B cell (primary cell): ENCODE measurements around the gene MAGI2. TPM values are rescaled to one million over a fixed set of nuclear protein-coding genes. Genes with fewer than 3 reads are reported as not detected.

Experiments
- ATAC-seq: fragments of 200-7000 bp; cut with Tn5 transposase; one replicate; pipeline ENCODE4 v1.10.0; 2021; ENCODE audit warnings: low read depth, mild to moderate bottlenecking, moderate number of reproducible peaks, moderate library complexity
- CTCF ChIA-PET: fragments of 350-600 bp; sonication (Branson Sonifier 250); formaldehyde crosslinking; loops from one replicate; lab custom pipeline; 2021; ENCODE audit warnings: antibody characterized with exemption, inconsistent platforms; lab: Charles Lee
- POLR2A ChIA-PET: fragments of 350-600 bp; sonication (Branson Sonifier 250); formaldehyde crosslinking; loops from one replicate; lab custom pipeline; 2021; ENCODE audit warnings: antibody characterized with exemption; lab: Charles Lee
- DNase-seq: peaks from one replicate; pipeline ENCODE4 v3.0.0; 2013
- H2AFZ ChIP-seq: 2 replicates; pipeline ENCODE4 v1.6.1; 2012; ENCODE audit warnings: mild to moderate bottlenecking, low read depth, low read length; ENCODE audit not compliant: insufficient read depth, poor library complexity, severe bottlenecking
- H3K27ac ChIP-seq, 2 donors: 1 replicate in 1 of 2; 2 replicates in 1 of 2; pipeline ENCODE4 v1.5.1; 2012 to 2013; ENCODE audit warnings: low read length in 2 of 2, mild to moderate bottlenecking in 2 of 2, moderate library complexity in 1 of 2
- H3K27me3 ChIP-seq, 4 experiments: fragments of 200-600 bp in 1 of 4; sonication (generic) in 1 of 4; replicated peaks in 1 of 4; 1 replicate in 2 of 4; 2 replicates in 2 of 4; pipeline versions ENCODE4 v1.6.1 to v1.7.0; 2013 to 2016; ENCODE audit warnings: low read length in 3 of 4, mild to moderate bottlenecking in 2 of 4, mixed read lengths in 1 of 4, moderate library complexity in 1 of 4; ENCODE audit not compliant: insufficient read depth in 4 of 4, control insufficient read depth in 3 of 4; ENCODE audit errors: control extremely low read depth in 1 of 4
- H3K36me3 ChIP-seq, 2 experiments: replicated peaks in 1 of 2; 1 replicate in 1 of 2; 2 replicates in 1 of 2; pipeline versions ENCODE4 v1.6.1 to v1.7.1; 2013; ENCODE audit warnings: low read length in 1 of 2; ENCODE audit not compliant: insufficient read depth in 2 of 2, control insufficient read depth in 1 of 2; ENCODE audit errors: control extremely low read depth in 1 of 2, extremely low read depth in 1 of 2
- H3K4me1 ChIP-seq, 2 donors: fragments of 200-600 bp in 1 of 2; sonication (generic) in 1 of 2; 1 replicate in 1 of 2; 2 replicates in 1 of 2; pipeline versions ENCODE4 v1.5.1 to v1.6.1; 2013 to 2017; ENCODE audit warnings: low read length in 2 of 2; ENCODE audit not compliant: control insufficient read depth in 2 of 2, insufficient read depth in 2 of 2
- H3K4me2 ChIP-seq: replicated peaks from 2 replicates; pipeline ENCODE3; 2012; ENCODE audit warnings: mild to moderate bottlenecking, low read depth, low read length; ENCODE audit not compliant: poor library complexity, severe bottlenecking
- H3K4me3 ChIP-seq, 5 experiments: fragments of 200-600 bp in 1 of 5; sonication (generic) in 1 of 5; 1 replicate in 3 of 5; 2 replicates in 2 of 5; pipeline versions ENCODE4 v1.5.1 to v1.7.0; 2011 to 2016; ENCODE audit warnings: low read length in 4 of 5, mild to moderate bottlenecking in 4 of 5, low read depth in 2 of 5, control low read depth in 1 of 5, moderate library complexity in 1 of 5; ENCODE audit not compliant: insufficient read depth in 1 of 5; ENCODE audit errors: control extremely low read depth in 1 of 5, extremely low read depth in 1 of 5
- H3K79me2 ChIP-seq: fragments of 200-600 bp; sonication (generic); one replicate; pipeline ENCODE4 v1.6.0; 2016; ENCODE audit warnings: low read length; ENCODE audit not compliant: control insufficient read depth, insufficient read depth
- H3K9ac ChIP-seq: fragments of 200-600 bp; sonication (generic); 2 replicates; pipeline ENCODE4 v1.6.1; 2017; ENCODE audit warnings: mild to moderate bottlenecking, low read length, moderate library complexity
- H3K9me3 ChIP-seq, 3 donors: one replicate each; pipeline versions ENCODE4 v1.6.1 to v1.7.1; 2013; ENCODE audit warnings: low read length in 2 of 3; ENCODE audit not compliant: control insufficient read depth in 2 of 3, insufficient read depth in 1 of 3; ENCODE audit errors: control extremely low read depth in 1 of 3
- H4K20me1 ChIP-seq: 2 replicates; pipeline ENCODE4 v1.6.0; 2012; ENCODE audit warnings: mild to moderate bottlenecking, low read length; ENCODE audit not compliant: insufficient read depth, control insufficient read depth, poor library complexity, severe bottlenecking
- H3K27ac Mint-ChIP-seq: one replicate; pipeline ENCODE4 v1.8.0; 2021; ENCODE audit warnings: mixed read lengths
- H3K27me3 Mint-ChIP-seq: one replicate; pipeline ENCODE4 v1.8.0; 2021; ENCODE audit warnings: mixed read lengths
- H3K4me1 Mint-ChIP-seq: one replicate; pipeline ENCODE4 v1.8.0; 2021; ENCODE audit warnings: mixed read lengths
- H3K4me3 Mint-ChIP-seq: one replicate; pipeline ENCODE4 v1.8.0; 2021; ENCODE audit warnings: mixed read lengths
- H3K9me3 Mint-ChIP-seq: one replicate; pipeline ENCODE4 v1.8.0; 2022; ENCODE audit warnings: mixed read lengths; ENCODE audit not compliant: insufficient read depth
- EZH2 ChIP-seq: IDR thresholded peaks from 2 replicates; pipeline ENCODE4 v1.6.1; 2012; ENCODE audit warnings: borderline replicate concordance, low read depth, mild to moderate bottlenecking, moderate library complexity, low read length; ENCODE audit not compliant: insufficient read depth, poor library complexity, severe bottlenecking
- WGBS: methylation state at CpG from one replicate; pipeline ENCODE4 v1.1.5; 2013; ENCODE audit warnings: missing lambda C conversion rate; ENCODE audit not compliant: insufficient coverage; 5-methylcytosine and 5-hydroxymethylcytosine counted together
- intact Hi-C: fragments of 100-400 bp; cut with micrococcal nuclease; formaldehyde crosslinking; loops from one replicate; pipeline ENCODE4 v1.10.0; 2022
- polyA plus RNA-seq: library from polyadenylated mRNA; depleted of rRNA; stranded (reverse); fragments of >200 nt; gene quantifications from 2 replicates; pipeline ENCODE4 v1.2.3, GENCODE V29; 2012
- total RNA-seq, 2 donors: library from RNA; stranded (reverse); fragments of 120-200 nt in 1 of 2; gene quantifications; 1 replicate in 1 of 2; 2 replicates in 1 of 2; pipeline versions ENCODE4 v1.2.3 to v1.2.4, GENCODE V29; 2013 to 2022
- TF ChIP-seq, protein P1 (sequence below): fragments of 200-600 bp; IDR thresholded peaks from one replicate; pipeline ENCODE4 v1.8.0; 2022; ENCODE audit warnings: antibody characterized with exemption, mild to moderate bottlenecking

MAGI2 gene
- total and polyA plus RNA-seq, 2 donors (not counting 1 experiment from before 2014, with no cell fraction given): 0.16 to 0.64 TPM

DNA sequence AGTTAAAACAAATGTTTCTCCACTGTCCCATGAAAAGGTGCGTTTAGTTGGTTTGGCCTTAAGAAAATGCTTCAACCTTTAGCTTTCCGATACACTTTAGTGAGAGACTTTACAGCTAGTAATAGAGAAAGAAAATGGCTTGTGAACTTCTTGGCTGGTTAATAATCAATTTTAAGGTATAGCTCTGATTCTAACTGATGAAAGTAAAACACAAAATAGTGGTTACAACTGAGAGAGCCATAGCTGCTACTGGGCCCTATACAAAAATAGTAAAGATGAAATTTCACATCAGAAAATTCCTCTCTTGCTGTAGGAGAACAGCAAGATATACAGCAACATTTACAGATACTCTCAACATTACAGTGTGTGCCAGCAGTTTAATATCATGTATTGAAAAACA, 1283.5 kb downstream of the MAGI2 start:
- Mint-ChIP-seq H3K4me1 (no peaks in the 10 kb centered on the region), H3K9me3 (no peaks in the 10 kb centered on the region), H3K27ac (no peak overlapping the region), H3K4me3 (no peak overlapping the region), H3K27me3 (peaks cover 3% of the 10 kb centered on the region)
- Histone ChIP-seq H3K36me3 (no peaks in the 10 kb centered on the region), H2AFZ (no peak overlapping the region), H3K4me2 (no peak overlapping the region), H3K4me1 (no peaks in the 10 kb centered on the region), H3K4me3 (no peak overlapping the region), H3K27me3 (peaks cover 0 to 4% (median 0%) of the 10 kb centered on the region in 4 experiments), H3K79me2 (no peaks in the 10 kb centered on the region), H4K20me1 (no peaks in the 10 kb centered on the region), H3K27ac (no peak overlapping the region), H3K9me3 (no peaks in the 10 kb centered on the region), H3K9ac (no peak overlapping the region)
- TF ChIP-seq, protein P1, sequence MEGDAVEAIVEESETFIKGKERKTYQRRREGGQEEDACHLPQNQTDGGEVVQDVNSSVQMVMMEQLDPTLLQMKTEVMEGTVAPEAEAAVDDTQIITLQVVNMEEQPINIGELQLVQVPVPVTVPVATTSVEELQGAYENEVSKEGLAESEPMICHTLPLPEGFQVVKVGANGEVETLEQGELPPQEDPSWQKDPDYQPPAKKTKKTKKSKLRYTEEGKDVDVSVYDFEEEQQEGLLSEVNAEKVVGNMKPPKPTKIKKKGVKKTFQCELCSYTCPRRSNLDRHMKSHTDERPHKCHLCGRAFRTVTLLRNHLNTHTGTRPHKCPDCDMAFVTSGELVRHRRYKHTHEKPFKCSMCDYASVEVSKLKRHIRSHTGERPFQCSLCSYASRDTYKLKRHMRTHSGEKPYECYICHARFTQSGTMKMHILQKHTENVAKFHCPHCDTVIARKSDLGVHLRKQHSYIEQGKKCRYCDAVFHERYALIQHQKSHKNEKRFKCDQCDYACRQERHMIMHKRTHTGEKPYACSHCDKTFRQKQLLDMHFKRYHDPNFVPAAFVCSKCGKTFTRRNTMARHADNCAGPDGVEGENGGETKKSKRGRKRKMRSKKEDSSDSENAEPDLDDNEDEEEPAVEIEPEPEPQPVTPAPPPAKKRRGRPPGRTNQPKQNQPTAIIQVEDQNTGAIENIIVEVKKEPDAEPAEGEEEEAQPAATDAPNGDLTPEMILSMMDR: no peak
- no peak for TF ChIP-seq EZH2
- ChIA-PET POLR2A (no interaction called here), CTCF (no interaction called here)
- intact Hi-C loops: no loop called here
- ATAC-seq: no peak
- 100% methylated on average over 1 of the region's 2 CpGs for WGBS
- DNase-seq: no peak

DNA sequence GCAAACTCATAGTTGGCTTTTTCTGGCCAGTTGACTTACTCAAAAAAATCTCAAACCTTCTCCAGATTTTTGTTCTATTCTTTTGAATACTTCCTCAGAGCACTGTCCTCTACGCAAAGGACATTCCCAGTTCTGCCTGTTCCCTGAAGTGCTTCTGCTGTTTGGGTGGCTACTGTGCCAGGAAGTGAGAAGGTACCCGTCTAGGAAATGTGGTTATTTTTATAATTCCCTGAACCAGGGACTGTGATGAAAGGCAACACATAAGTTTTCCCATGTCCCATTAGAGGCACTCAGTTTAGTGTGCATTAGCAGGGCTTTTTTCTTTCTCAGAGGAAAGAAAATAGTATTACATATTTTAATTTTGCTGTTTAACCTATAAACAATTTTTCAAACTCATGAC, 1284.6 kb downstream of the MAGI2 start:
- intact Hi-C loops: no loop called here
- H3K9me3 Mint-ChIP-seq: no peaks in the 10 kb centered on the region
- WGBS: no CpG with 5 or more reads among the region's 2 CpGs

More for the DNA sequence above, 1284.6 kb downstream of the MAGI2 start:
- Mint-ChIP-seq H3K27ac (no peak overlapping the region), H3K4me3 (no peak overlapping the region), H3K27me3 (no peaks in the 10 kb centered on the region), H3K4me1 (no peaks in the 10 kb centered on the region)
- H3K4me3 ChIP-seq: no peak overlapping the region
- no peak overlapping the region for H2AFZ ChIP-seq
- no peaks in the 10 kb centered on the region for H3K27me3 ChIP-seq
- no peaks in the 10 kb centered on the region for H3K4me1 ChIP-seq
- H3K27ac ChIP-seq: no peak overlapping the region
- H3K4me2 ChIP-seq: no peak overlapping the region
- CTCF ChIA-PET: no interaction called here
- POLR2A ChIA-PET: no interaction called here
- no peaks in the 10 kb centered on the region for H4K20me1 ChIP-seq
- H3K79me2 ChIP-seq: no peaks in the 10 kb centered on the region
- no peaks in the 10 kb centered on the region for H3K36me3 ChIP-seq
- TF ChIP-seq EZH2: no peak
- TF ChIP-seq, protein P1: no peak
- no peaks in the 10 kb centered on the region for H3K9me3 ChIP-seq
- no peak overlapping the region for H3K9ac ChIP-seq
- ATAC-seq (no peak), DNase-seq (no peak)
